Erythroblast (primary cell): ENCODE results near the gene PDE10A.

Experiments
- GATA1 ChIP-seq: IDR thresholded peaks from 2 replicates; pipeline ENCODE4 v1.6.1; 2011; ENCODE audit warnings: low read depth, mild to moderate bottlenecking, control low read depth, low read length, moderate library complexity
- POLR2A ChIP-seq: IDR thresholded peaks from 2 replicates; pipeline ENCODE4 v1.6.1; 2011; ENCODE audit warnings: mild to moderate bottlenecking, low read length

GRCh38 chr6:165480916-165481315 lies 182.1 kb downstream of the PDE10A start:
- no peak for TF ChIP-seq POLR2A
- no peak for TF ChIP-seq GATA1
